ENCODE data around the gene STOX2. TPM values are rescaled to one million over a fixed set of nuclear protein-coding genes. Genes with fewer than 3 reads are reported as not detected.

Gene STOX2
- total RNA-seq, 1 donor from 2014 or later = not detected

- Mint-ChIP-seq H3K4me1 (no peaks in the 10 kb centered on the region), H3K36me3 (ENCODE audit: low read depth) (no peaks in the 10 kb centered on the region), H3K9me3 (no peaks in the 10 kb centered on the region), H3K27me3 (no peaks in the 10 kb centered on the region), H3K27ac (no peak overlapping the region), H3K4me3 (no peak overlapping the region)
- POLR2A ChIA-PET = no interaction called here
- no peak for TF ChIP-seq CTCF (IDR thresholded peaks at IDR 0.05)
- DNase-seq (no peak), ATAC-seq (ENCODE audit: low read depth) (no peak)
- CTCF ChIA-PET = no interaction called here
- intact Hi-C loops (cut with micrococcal nuclease) = no loop called here
Measured at GRCh38 chr4:183984566-183984965, 79.5 kb downstream of the STOX2 start.

- intact Hi-C loops (cut with micrococcal nuclease) = no loop called here
- Mint-ChIP-seq H3K4me1 (no peaks in the 10 kb centered on the region), H3K36me3 (ENCODE audit: low read depth) (no peaks in the 10 kb centered on the region), H3K27me3 (no peaks in the 10 kb centered on the region), H3K9me3 (no peaks in the 10 kb centered on the region), H3K4me3 (no peak overlapping the region), H3K27ac (no peak overlapping the region)
- POLR2A ChIA-PET = no interaction called here
- ATAC-seq (ENCODE audit: low read depth) (no peak), DNase-seq (no peak)
- TF ChIP-seq CTCF (IDR thresholded peaks at IDR 0.05) = no peak
- CTCF ChIA-PET = no interaction called here
Measured at GRCh38 chr4:183985786-183986185, 80.7 kb downstream of the STOX2 start.

- DNase-seq = no peak
- H3K27ac Mint-ChIP-seq = no peak overlapping the region
- no peak for TF ChIP-seq CTCF (IDR thresholded peaks at IDR 0.05)
- H3K27me3 Mint-ChIP-seq = no peaks in the 10 kb centered on the region
- no peak overlapping the region for H3K4me3 Mint-ChIP-seq
- no peak for ATAC-seq (ENCODE audit: low read depth)
- ChIA-PET CTCF (no interaction called here), POLR2A (no interaction called here)
- H3K9me3 Mint-ChIP-seq = no peaks in the 10 kb centered on the region
- no peaks in the 10 kb centered on the region for H3K36me3 Mint-ChIP-seq (ENCODE audit: low read depth)
- intact Hi-C loops (cut with micrococcal nuclease) = no loop called here
- H3K4me1 Mint-ChIP-seq = no peaks in the 10 kb centered on the region
Measured at GRCh38 chr4:183986291-183986970, 81.3 kb downstream of the STOX2 start.

- Mint-ChIP-seq H3K9me3 (no peaks in the 10 kb centered on the region), H3K4me1 (no peaks in the 10 kb centered on the region), H3K36me3 (ENCODE audit: low read depth) (no peaks in the 10 kb centered on the region), H3K27ac (no peak overlapping the region), H3K4me3 (no peak overlapping the region), H3K27me3 (no peaks in the 10 kb centered on the region)
- DNase-seq (no peak), ATAC-seq (ENCODE audit: low read depth) (no peak)
- no peak for TF ChIP-seq CTCF (IDR thresholded peaks at IDR 0.05)
- ChIA-PET POLR2A (no interaction called here), CTCF (no interaction called here)
- intact Hi-C loops (cut with micrococcal nuclease) = no loop called here
Measured at GRCh38 chr4:183986971-183987946, 82.2 kb downstream of the STOX2 start.

- H3K9me3 Mint-ChIP-seq = no peaks in the 10 kb centered on the region
- no peaks in the 10 kb centered on the region for H3K36me3 Mint-ChIP-seq (ENCODE audit: low read depth)
- no peak overlapping the region for H3K27ac Mint-ChIP-seq
- peaks cover under 1% of the 10 kb centered on the region for H3K27me3 Mint-ChIP-seq
- no peak overlapping the region for H3K4me3 Mint-ChIP-seq
- intact Hi-C loops (cut with micrococcal nuclease) = no loop called here
- POLR2A ChIA-PET = no interaction called here
- DNase-seq (no peak), ATAC-seq (ENCODE audit: low read depth) (no peak)
- CTCF ChIA-PET = no interaction called here
- TF ChIP-seq CTCF (IDR thresholded peaks at IDR 0.05) = no peak
- H3K4me1 Mint-ChIP-seq = no peaks in the 10 kb centered on the region
Measured at GRCh38 chr4:183987987-183988392, 82.9 kb downstream of the STOX2 start.
